ENCODE results near the gene SCAF8. TPM values are rescaled to one million over a fixed set of nuclear protein-coding genes. Genes with fewer than 3 reads are reported as not detected.

The SCAF8 gene
- total and polyA plus RNA-seq, 2 of the 4 experiments (the other 2 are of a cell fraction), result 16.1 to 23.5 TPM

GRCh38 chr6:154719854-154720253 is 13.4 kb upstream of the SCAF8 start:
- Histone ChIP-seq H2BK120ac (ENCODE audit: low read depth, low read length) (no peak overlapping the region), H3K9ac (ENCODE audit: low read depth, low read length) (no peak overlapping the region), H2AFZ (replicated peaks; ENCODE audit: low read length, poor library complexity) (no peak overlapping the region), H2BK15ac (ENCODE audit: low read depth, low read length) (no peak overlapping the region), H3K79me1 (ENCODE audit: low read depth in 1 of 2, low read length in 2 of 2) (no peaks in the 10 kb centered on the region), H4K91ac (ENCODE audit: insufficient read depth, low read depth, low read length) (no peak overlapping the region), H3K23ac (ENCODE audit: low read depth, low read length) (no peak overlapping the region), H3K36me3 (ENCODE audit: control insufficient read depth, insufficient read depth, low read length) (no peaks in the 10 kb centered on the region), H3K18ac (ENCODE audit: low read depth, low read length) (no peak overlapping the region), H2AK9ac (replicated peaks; ENCODE audit: low read depth, low read length, poor library complexity) (no peak overlapping the region), H2BK5ac (ENCODE audit: low read depth, low read length, poor library complexity, severe bottlenecking) (no peak overlapping the region), H2BK20ac (ENCODE audit: low read depth, low read length) (no peak overlapping the region), H3K4me3 (ENCODE audit: insufficient read depth, low read depth, low read length) (no peak overlapping the region), H3K4ac (ENCODE audit: low read depth, low read length) (no peak overlapping the region), H4K20me1 (ENCODE audit: insufficient read depth, low read length) (no peaks in the 10 kb centered on the region), H4K8ac (ENCODE audit: low read depth in 2 of 2, low read length in 2 of 2) (no peak overlapping the region), H4K5ac (ENCODE audit: low read depth, low read length) (no peak overlapping the region), H3K14ac (replicated peaks; ENCODE audit: low read depth, low read length) (no peak overlapping the region), H2AK5ac (ENCODE audit: low read depth, low read length) (no peak overlapping the region), H3K9me3 (ENCODE audit: control insufficient read depth, insufficient read depth, low read length) (peaks cover 11% of the 10 kb centered on the region), H3K4me2 (ENCODE audit: low read depth, low read length) (no peak overlapping the region), H3K9me1 (ENCODE audit: insufficient read depth, low read length) (no peaks in the 10 kb centered on the region), H3K56ac (ENCODE audit: extremely low read depth, insufficient read depth, low read length) (no peak overlapping the region), H3K27ac (ENCODE audit: insufficient read depth, low read length) (no peak overlapping the region), H3K4me1 (ENCODE audit: control insufficient read depth, insufficient read depth, low read length) (no peaks in the 10 kb centered on the region), H3K27me3 (ENCODE audit: control insufficient read depth, insufficient read depth, low read length) (peaks cover 2% of the 10 kb centered on the region; the same call in 1 of the 2 replicates)
- WGBS, 2 experiments (ENCODE audit: extremely low coverage in 2 of 2, insufficient read length in 1 of 2), result no CpG with 5 or more reads among the region's 1 CpG
- POLR2A ChIA-PET (ENCODE audit: unreplicated experiment), result interaction anchor here (0.6 kb wide), 1 partner anchor 27 kb away, joined by 4 read pairs; no protein-coding TSS in a partner anchor
- dilution Hi-C loops (cut with HindIII; ENCODE audit: low sequenced_read_pairs, unreplicated experiment), result no loop called here
- DNase-seq (no peak), ATAC-seq (ENCODE audit: low read depth) (no peak)
- CTCF ChIA-PET, result interaction anchor here (0.6 kb wide), 1 partner anchor 202 kb away, joined by 3 read pairs; no protein-coding TSS in a partner anchor
- intact Hi-C loops (cut with micrococcal nuclease), result no loop called here
- BruUV-seq (replicated peaks), result no TSS peak
- in situ Hi-C loops (cut with MboI; ENCODE audit: low sequenced_read_pairs), result no loop called here
- TF ChIP-seq CHD1 (IDR thresholded peaks at IDR 0.05; ENCODE audit: low read depth, low read length) (no peak), POLR2A (IDR thresholded peaks at IDR 0.05; ENCODE audit: low read depth, low read length) (no peak), SMC3 (IDR thresholded peaks at IDR 0.05; ENCODE audit: low read depth, low read length) (no peak), RAD21 (IDR thresholded peaks at IDR 0.05; ENCODE audit: low read length) (no peak), BHLHE40 (IDR thresholded peaks at IDR 0.05; ENCODE audit: low read depth, low read length) (no peak), NFE2L2 (IDR thresholded peaks at IDR 0.05; ENCODE audit: low read depth, low read length) (no peak), MAZ (IDR thresholded peaks at IDR 0.05; ENCODE audit: borderline replicate concordance, low read depth, low read length) (no peak), MXI1 (IDR thresholded peaks at IDR 0.05; ENCODE audit: borderline replicate concordance, low read depth, low read length) (no peak), MAFK (IDR thresholded peaks at IDR 0.05; ENCODE audit: low read depth, low read length) (no peak), FOS (IDR thresholded peaks at IDR 0.05; ENCODE audit: low read depth, low read length) (no peak), RCOR1 (IDR thresholded peaks at IDR 0.05; ENCODE audit: insufficient replicate concordance, low read length) (no peak), RFX5 (IDR thresholded peaks at IDR 0.05; ENCODE audit: low read depth, low read length) (no peak)
- TF ChIP-seq, protein P1, sequence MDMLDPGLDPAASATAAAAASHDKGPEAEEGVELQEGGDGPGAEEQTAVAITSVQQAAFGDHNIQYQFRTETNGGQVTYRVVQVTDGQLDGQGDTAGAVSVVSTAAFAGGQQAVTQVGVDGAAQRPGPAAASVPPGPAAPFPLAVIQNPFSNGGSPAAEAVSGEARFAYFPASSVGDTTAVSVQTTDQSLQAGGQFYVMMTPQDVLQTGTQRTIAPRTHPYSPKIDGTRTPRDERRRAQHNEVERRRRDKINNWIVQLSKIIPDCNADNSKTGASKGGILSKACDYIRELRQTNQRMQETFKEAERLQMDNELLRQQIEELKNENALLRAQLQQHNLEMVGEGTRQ (IDR thresholded peaks at IDR 0.05; ENCODE audit: low read depth, low read length), result no peak
- TF ChIP-seq, protein P2, sequence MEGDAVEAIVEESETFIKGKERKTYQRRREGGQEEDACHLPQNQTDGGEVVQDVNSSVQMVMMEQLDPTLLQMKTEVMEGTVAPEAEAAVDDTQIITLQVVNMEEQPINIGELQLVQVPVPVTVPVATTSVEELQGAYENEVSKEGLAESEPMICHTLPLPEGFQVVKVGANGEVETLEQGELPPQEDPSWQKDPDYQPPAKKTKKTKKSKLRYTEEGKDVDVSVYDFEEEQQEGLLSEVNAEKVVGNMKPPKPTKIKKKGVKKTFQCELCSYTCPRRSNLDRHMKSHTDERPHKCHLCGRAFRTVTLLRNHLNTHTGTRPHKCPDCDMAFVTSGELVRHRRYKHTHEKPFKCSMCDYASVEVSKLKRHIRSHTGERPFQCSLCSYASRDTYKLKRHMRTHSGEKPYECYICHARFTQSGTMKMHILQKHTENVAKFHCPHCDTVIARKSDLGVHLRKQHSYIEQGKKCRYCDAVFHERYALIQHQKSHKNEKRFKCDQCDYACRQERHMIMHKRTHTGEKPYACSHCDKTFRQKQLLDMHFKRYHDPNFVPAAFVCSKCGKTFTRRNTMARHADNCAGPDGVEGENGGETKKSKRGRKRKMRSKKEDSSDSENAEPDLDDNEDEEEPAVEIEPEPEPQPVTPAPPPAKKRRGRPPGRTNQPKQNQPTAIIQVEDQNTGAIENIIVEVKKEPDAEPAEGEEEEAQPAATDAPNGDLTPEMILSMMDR (conservative IDR thresholded peaks at IDR 0.05; ENCODE audit: low read depth, low read length), result no peak
- TF ChIP-seq, protein P3, sequence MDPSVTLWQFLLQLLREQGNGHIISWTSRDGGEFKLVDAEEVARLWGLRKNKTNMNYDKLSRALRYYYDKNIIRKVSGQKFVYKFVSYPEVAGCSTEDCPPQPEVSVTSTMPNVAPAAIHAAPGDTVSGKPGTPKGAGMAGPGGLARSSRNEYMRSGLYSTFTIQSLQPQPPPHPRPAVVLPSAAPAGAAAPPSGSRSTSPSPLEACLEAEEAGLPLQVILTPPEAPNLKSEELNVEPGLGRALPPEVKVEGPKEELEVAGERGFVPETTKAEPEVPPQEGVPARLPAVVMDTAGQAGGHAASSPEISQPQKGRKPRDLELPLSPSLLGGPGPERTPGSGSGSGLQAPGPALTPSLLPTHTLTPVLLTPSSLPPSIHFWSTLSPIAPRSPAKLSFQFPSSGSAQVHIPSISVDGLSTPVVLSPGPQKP (IDR thresholded peaks at IDR 0.05; ENCODE audit: borderline replicate concordance, low read depth, low read length), result no peak
